GM18505 (cell line): ENCODE results near the gene ARL4A.
"Not testable (repeated sequence)": the region's sequence is repeated elsewhere in the genome, so short reads cannot be mapped to it uniquely, and the experiment has no call there.

ENCODE experiments used
- ATAC-seq: cut with Tn5 transposase; IDR thresholded peaks from one replicate; pipeline ENCODE4 v1.9.1; 2021; ENCODE audit not compliant: unreplicated experiment
- POLR2A ChIP-seq: IDR thresholded peaks from 4 replicates; pipeline ENCODE4 v1.6.1; 2011; ENCODE audit warnings: borderline replicate concordance; ENCODE audit not compliant: insufficient read depth, insufficient read length; ENCODE audit errors: extremely low read depth

The ARL4A gene

DNA sequence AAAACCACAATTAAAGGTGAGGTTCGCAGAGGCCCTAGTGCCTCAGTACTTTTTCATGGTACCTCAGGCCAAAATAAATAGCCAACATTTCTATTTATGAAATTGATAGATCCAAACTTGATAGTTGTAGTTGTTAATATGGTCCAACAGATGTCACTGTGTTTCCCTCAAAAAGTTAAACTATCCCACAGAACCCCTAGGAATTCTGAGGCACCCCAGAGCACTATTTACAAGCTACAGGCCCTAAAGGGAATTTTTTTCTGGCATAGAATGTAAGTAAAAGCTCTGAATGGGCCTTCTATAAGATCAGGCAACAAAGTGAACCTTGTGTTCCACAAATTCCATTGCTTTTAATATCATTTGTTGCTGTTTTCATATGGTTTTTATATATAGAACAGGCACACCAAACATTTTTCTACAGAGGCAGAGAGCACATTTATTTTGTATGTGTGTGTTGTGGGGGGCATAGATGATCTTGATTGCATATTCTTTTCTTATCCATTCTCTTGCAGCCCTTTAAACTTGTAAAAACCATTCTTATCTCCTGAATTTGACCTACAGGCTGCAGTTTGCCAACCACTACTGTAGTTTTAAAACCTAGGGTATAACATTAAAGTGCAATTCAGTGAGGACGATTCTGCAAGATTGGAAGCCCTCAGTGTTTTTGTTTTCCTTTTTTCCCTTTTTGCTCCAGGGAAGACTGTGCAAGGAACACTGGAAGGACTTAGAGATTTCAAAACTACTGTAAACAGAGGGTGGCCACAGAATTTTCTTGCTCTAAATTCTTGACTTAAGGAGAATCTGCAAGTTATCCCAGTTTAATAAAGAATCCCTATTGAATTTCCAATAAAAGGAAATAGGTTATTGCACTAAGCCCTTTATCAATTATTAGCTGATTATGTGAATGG lies 3.5 kb upstream of the ARL4A start:
- ATAC-seq: no peak
- TF ChIP-seq POLR2A: no peak

DNA sequence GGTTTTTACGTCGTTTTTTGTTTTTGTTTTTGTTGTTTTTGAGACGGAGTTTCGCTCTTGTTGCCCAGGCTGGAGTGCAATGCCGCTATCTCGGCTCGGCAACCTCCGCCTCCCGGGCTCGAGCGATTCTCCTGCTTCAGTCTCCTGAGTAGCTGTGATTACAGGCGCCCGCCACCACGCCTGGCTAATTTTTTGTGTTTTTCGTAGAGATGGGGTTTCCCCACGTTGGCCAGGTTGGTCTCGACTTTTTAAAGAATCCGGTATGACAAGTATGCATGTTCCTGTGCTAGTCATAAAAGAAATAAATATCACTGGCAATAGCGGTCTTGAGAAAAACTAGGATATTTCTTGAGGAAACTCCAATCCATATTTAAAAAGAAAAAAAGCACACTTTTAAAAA lies 2.7 kb upstream of the ARL4A start:
- ATAC-seq: no peak

DNA sequence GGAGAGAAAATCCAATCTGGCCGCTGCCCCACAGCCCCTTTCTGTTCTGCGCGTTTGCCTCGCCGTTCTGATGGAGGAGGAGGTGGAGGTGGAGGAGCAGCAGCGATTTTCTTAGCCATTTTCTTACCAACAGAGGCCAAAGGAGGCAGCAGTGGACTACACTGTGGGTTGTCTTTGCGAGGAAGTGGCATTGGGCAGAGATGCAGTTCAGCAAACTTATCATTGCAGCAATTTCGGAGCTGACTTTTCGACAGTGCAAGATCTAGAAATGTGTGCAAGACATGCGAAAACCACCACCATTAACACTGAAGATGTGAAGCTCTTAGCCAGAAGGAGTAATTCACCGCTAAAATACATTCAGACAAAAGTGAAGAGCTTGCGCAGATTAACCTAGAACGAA lies 1.9 kb upstream of the ARL4A start:
- TF ChIP-seq POLR2A: no peak
- ATAC-seq: no peak

More for the DNA sequence above, 2.7 kb upstream of the ARL4A start:
- no peak for TF ChIP-seq POLR2A

DNA sequence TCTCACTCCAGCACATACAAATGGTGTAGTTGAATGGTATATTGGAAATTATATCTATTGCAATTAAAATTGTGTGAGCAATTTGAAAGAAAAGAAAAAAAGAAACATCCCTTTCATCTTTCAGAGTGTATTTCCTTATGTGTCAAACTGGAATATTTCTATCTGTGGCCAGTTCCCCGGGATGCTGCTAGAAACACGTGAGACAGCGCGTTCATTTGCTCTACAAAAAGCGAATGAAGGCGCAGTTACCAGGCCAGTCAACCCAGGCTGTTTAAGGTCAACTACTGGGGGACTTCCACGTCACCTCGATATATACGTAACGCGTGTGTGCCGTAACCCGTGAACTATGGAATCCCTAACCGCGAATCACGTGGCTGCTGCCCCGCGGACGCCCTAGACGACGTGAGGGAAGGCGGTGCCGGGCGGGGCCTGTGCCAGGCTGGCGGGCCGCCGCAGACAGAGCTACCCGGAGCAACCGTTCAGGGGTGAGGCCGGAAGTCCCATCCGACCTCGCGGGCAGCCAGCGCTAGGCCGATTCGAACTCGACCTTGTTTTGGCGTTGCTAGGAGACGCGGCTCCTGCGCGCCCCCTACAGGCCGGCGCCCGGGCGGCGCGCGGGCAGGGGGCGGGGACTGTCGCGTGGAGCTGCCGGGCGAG lies 1.1 kb upstream of the ARL4A start:
- ATAC-seq: peak; percentile 87
- no peak for TF ChIP-seq POLR2A

DNA sequence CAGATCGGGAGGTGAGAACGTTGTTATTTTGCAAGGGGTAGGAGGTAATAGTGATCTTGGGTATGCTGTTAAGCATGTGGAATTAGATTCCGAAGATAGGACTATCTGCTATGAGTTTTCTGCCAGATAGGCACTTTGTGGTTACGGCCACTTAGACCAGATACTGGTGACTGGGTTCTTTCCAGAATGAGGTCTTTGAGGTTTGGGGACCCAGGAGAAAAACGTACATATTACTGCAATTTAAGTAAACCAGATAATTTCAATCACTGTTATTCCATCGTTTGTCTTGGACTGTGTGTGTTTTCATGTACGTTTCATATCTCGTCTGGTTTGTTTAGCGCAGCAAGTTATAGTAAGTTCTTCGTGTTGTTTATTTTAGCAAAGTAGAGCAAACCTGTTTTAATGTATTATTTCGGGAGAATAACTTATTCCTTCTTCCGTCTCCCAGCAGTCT lies 312 bp downstream of the ARL4A start:
- TF ChIP-seq POLR2A: no peak
- ATAC-seq: no peak

DNA sequence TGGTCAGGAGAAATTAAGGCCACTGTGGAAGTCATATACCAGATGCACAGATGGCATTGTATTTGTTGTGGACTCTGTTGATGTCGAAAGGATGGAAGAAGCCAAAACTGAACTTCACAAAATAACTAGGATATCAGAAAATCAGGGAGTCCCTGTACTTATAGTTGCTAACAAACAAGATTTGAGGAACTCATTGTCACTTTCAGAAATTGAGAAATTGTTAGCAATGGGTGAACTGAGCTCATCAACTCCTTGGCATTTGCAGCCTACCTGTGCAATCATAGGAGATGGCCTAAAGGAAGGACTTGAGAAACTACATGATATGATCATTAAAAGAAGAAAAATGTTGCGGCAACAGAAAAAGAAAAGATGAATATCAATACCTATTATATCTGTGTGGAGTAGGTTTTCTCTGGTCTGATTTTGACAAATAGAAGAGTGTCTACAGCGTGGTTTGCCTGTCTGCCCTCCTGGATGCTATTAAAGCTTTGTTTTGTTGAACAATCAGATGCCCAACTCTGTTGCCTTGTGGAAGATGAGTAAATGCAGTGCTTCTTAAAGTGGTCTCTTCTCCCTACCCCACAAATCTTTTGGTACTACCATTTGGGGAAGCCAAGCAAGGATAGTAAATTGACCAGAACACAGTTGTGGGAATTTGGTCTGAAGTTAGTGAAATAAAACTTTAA lies 1.2 kb downstream of the ARL4A start:
- ATAC-seq: not testable (repeated sequence)

DNA sequence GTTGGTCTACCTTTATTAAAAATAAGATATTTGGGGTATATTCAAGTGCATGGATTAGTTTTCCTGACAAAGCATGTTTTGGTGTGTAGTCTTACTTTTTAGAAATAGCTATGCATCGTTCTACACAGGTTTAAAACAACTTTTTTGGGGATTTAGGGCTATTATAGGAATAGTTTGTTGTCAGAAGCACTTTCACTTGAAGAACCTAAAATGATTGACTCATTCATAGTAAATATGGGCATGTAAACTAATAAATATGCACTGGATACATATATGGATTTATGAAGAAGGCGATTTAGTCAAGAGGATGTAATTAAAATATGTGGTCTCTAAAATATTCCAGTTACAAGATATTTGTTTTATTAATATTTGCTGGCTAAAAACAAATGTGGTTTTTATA lies 2.0 kb downstream of the ARL4A start:
- no peak for TF ChIP-seq POLR2A
- ATAC-seq: no peak

DNA sequence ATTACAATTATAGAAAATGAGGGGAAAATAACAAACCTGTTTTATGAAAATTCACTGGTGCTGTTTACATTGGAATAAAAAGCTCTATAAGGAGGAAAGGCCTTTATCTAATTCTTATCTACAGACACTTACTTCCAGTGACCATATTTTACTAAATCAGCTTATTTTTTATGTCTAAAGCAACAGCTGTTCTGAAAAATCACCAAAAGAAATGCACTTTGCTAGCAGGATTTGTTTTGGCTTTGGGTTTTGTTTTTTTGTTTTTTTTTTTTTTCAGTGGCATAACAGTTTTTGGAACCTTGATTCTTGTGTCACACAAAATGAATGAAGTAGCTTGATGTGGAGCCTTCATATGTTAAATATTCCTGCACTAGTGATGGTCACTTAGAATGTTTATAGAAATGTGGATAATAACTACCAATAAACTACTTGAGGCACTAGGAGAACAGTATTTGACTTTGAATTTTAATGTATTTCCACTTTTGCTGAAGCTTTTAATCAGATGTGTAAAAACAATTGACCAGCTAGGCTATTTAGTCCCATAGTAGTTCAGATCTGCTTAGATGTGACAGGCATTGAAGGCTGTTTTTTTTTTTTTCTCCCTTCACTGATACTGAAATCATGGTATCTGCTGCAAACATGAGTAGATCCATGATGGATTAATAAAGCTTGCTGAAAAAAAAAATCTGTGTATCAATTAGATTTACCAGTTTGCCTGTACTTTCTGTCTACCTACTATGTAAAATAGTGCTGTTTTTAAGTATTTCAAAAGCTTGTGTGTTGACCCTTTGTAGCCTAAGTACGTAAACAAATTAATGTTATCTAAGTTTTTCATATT lies 2.8 kb downstream of the ARL4A start:
- no peak for ATAC-seq
- no peak for TF ChIP-seq POLR2A

DNA sequence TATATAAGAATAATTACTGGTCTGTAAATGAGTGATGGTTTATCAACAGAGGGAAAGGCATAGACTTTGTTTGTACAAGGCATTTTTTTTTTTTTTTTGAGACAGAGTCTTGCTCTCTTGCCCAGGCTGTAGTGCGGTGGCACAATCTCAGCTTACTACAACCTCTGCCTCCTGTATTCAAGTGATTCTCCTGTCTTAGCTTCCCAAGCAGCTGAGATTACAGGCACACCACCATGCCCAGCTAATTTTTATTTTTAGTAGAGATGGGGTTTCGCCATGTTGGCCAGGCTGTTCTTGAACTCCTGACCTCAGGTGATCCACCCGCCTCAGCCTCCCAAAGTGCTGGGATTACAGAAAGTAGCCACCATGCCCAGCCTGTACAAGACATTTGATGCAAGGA lies 4.0 kb downstream of the ARL4A start:
- ATAC-seq: not testable (repeated sequence)

DNA sequence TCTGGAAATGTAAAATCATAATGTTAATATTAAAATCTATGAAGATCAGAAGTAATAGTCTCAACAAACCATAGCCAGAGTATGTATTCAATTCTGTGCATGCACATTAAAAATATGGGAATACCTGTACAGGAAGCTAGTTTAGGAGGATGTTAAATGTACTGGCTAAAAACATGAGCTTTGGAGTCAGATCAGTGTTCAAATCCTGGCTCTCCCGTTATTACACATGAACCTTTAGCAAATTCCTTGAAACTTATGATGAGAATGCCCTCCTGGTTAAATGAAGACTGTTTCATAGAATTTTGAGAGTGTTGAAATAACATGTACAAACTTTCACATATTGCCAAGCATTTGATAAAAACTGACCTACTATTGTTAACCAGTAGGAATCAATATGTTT lies 4.6 kb downstream of the ARL4A start:
- ATAC-seq: no peak
- no peak for TF ChIP-seq POLR2A

DNA sequence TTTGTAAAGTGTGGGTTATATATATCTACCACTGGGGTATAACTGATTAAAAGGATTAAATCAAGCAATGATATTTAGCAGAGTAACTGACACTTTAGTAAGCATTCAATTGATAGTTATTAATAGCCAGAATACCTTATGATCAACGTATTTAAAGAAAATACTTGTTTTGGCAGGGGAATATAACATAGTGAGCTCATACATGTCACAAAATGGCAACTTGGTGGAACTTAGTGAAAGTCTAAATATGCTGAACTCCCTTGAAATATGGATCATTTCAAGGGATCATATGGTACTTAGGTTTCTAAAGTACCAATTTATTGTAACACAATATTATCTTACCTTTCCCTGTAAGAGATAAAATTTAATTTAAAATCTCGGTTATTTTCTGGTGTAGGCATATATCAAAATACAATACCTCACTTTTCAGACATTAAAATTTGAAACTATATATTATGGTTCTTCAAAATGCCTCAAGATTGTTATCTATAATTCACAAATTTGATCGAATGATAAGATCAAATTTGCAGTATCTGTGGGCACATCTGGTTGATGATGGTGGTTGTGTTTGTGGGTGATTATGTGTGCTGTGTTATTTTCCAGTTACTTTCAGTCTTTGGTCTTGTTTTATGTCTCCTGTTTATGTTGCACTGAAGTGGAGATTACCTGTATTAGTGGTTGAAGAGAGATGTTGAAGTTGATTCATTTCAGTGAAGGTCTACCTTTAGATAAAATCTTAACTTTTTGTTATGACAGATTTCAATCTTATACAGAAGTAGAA lies 5.2 kb downstream of the ARL4A start:
- no peak for ATAC-seq
- no peak for TF ChIP-seq POLR2A

DNA sequence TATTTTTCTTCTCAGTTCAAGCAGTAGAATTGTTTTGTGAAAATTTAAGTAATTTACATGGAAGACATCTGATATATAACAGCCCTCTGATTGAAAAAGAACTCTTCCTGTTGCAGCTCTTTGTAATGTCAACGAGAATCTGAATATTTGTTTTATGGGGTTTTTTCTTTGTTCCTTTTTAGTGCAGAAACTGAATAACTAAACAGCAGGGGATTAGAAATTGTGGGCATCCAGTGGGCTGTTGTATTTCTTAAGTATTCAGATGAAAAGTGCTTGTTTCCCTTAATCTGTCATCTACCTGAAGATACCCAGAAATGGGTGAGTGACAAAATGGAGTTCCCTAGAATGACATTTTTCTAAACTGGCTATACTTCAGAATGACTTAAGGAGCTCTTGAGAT lies 7.4 kb downstream of the ARL4A start:
- ATAC-seq: no peak
- no peak for TF ChIP-seq POLR2A
